Keratinocyte (primary cell): ENCODE data around the gene BLOC1S2.

Experiments used
- EZH2 ChIP-seq: IDR thresholded peaks from one replicate; pipeline ENCODE4 v1.6.1; 2012; ENCODE audit warnings: inconsistent platforms, mild to moderate bottlenecking, low read length, moderate library complexity
- TF ChIP-seq, protein P1 (sequence below), 3 experiments: IDR thresholded peaks in 1 of 3; conservative IDR thresholded peaks in 1 of 3; optimal IDR thresholded peaks in 1 of 3; 2 replicates in 2 of 3; 3 replicates in 1 of 3; pipeline versions ENCODE3 to v1.5.1; 2011; ENCODE audit warnings: low read length in 3 of 3, mild to moderate bottlenecking in 3 of 3, moderate library complexity in 2 of 3, control low read depth in 1 of 3, inconsistent platforms in 1 of 3; ENCODE audit not compliant: insufficient read depth in 2 of 3; ENCODE audit errors: extremely low read depth in 1 of 3

DNA sequence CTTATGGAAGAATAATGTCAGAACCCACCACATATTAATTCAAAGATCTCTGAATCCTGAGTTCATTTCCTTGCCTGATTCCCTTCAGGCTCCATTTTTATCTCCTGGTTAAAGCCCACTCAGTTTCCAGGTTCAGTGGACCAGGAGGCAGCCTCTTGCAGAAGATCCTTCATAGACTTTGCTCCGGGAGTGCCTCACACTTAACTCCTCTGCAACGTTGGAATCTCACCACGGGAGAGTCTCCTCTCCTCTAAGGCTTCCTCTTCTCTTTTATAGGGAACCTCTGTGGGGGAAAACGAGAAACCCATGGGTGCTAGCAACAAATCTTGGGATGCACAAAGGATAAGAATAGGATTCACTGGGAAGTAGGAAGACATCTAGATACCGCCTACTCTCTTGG is 1.7 kb upstream of the BLOC1S2 start:
- TF ChIP-seq, protein P1, sequence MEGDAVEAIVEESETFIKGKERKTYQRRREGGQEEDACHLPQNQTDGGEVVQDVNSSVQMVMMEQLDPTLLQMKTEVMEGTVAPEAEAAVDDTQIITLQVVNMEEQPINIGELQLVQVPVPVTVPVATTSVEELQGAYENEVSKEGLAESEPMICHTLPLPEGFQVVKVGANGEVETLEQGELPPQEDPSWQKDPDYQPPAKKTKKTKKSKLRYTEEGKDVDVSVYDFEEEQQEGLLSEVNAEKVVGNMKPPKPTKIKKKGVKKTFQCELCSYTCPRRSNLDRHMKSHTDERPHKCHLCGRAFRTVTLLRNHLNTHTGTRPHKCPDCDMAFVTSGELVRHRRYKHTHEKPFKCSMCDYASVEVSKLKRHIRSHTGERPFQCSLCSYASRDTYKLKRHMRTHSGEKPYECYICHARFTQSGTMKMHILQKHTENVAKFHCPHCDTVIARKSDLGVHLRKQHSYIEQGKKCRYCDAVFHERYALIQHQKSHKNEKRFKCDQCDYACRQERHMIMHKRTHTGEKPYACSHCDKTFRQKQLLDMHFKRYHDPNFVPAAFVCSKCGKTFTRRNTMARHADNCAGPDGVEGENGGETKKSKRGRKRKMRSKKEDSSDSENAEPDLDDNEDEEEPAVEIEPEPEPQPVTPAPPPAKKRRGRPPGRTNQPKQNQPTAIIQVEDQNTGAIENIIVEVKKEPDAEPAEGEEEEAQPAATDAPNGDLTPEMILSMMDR (optimal IDR thresholded peaks at IDR 0.05 in 1 of 3, IDR thresholded peaks at IDR 0.05 in 1 of 3, conservative IDR thresholded peaks at IDR 0.05 in 1 of 3; ENCODE audit: extremely low read depth in 1 of 3, insufficient read depth in 2 of 3, low read length in 3 of 3) = no peak
- TF ChIP-seq EZH2 = no peak
